IPS-NIHi7 (cell line): ENCODE measurements around the gene TRIM28.
A peak's percentile ranks its signal among the peaks of the same experiment; 100 is the strongest.
"Not testable (repeated sequence)": the region's sequence is repeated elsewhere in the genome, so short reads cannot be mapped to it uniquely, and the experiment has no call there.

ENCODE experiments used
- DNase-seq: peaks from one replicate; pipeline ENCODE4 v3.0.0; 2012; ENCODE audit warnings: mixed read lengths; ENCODE audit errors: extremely low spot score

Gene TRIM28

DNA sequence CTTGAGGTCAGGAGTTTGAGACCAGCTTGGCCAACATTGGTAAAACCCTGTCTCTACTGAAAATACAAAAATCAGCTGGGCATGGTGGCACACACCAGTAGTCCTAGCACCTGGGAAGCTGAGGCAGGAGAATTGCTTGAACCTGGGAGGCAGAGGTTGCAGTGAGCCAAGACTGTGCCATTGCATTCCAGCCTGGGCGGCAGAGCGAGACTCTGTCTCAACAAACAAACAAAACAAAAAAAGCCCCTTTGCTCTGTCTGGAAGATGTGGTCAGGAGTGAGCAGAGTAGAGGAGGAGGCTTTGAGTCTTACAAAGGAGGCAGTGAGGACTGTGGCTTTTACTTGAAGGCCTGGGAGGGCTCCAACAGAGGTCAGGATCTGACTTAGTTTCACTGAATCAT, 33.7 kb downstream of the TRIM28 start:
- DNase-seq = not testable (repeated sequence)

DNA sequence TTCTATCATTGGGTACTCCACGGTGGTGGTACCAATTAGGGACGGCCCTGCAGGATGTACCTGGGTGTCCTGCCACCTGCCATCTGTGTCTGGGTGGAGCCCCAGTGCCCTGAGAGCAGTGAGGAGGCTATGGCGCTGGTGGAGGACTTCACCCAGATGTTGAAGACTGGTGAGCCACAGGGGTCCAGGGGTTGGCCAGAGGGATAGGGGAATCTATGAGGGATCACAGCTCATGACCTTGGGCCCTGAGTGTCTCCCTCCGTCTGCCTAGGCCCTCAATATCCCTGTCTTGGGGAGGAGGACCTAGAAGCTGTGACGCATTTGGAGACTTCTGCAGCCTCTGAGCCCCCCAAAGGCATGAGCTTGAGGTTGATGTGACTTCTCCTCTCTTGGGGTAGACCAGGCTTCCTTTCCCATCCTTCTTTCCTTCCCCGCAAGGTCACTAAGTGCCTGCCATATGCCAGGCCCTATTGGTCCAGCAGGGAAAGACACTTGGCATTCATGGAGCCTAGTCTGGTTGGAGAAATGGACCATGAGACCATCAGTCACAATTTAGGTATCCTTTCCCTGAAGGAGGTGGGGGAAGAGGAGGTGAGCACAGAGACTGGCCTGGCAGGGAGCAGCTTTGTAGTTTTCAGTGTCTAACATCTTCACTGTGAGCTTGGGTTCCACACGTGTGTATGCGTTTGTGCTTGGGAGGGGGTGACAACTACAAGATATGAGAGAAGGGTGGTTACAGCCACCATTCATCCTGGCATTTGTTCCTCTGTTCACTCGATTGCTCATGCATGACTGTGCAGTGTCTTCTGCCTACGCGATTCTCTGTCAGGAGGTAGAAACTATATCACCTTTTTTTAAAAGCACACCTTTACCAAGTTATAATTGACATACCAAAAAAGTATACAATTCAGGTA, 34.4 kb downstream of the TRIM28 start:
- no peak for DNase-seq

DNA sequence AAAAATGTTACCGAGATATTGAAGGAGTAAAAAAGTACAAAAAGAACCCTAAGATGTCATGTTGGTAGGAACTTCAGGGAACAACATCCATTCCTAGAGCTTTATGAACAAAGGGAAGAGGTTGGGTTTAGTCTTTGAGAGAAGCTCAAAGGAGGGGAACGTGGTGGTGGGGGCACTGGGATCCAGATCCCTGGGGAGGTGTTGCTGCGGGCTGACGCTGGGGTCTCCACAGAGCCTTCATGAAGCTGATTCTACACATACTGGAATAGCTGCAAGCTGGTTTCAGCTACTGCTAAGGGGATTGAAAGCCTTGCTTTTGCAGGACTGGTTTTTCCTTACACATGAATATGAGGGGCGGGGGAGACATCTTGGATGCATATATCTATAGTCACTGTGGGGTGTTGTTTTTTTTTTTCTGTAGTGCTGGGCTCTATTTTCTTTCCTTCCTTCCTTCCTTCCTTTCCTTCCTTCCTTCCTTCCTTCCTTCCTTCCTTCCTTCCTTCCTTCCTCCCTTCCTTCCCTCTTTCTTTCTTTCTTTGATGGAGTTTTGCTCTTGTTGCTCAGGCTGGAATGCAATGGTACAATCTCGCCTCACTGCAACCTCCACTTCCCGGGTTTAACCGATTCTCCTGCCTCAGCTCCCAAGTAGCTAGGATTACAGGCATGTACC, 35.7 kb downstream of the TRIM28 start:
- DNase-seq = no peak

DNA sequence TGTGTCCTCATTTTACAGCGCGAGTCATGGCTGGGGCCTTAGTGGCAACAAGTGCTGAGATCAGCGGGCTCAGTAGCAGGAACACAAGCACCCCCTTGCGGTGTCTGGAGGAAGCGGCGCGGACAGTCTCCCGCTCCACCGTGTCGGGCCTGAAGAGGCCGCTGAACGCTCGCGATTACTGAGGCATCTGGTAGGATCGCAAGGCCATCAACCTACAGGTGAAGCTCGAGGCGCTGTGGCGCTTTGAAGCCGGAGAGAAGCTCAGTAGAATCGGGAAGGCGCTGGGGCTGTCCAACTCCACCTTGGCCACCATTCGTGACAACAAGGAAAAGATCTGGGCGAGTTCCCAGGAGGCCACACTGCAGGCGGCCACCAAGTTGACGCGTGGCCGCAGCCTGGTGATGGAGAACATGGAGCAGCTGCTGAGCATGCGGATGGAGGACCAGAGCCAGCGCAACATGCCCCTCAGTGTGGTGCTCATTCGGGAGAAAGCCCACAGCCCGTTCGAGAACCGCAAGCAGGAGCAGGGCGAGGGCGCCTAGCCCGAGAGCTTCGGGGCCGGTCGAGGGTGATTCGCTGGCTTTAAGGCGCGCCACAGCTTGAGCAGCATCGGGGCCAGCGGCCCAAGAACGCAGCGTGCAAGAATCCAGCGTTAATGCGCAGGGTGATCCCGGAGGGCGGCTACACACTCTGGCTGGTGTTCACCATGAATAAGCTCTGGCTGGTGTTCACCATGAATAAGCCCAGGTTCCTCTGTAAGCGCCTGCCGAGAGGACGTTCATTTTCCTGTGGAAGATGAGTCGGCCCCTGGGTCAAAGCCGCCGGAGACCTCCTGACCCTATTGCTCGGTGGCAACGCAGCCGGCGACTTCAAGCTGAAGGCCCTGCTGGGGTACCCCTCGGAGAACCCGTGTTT, 37.6 kb downstream of the TRIM28 start:
- peak; percentile 90 for DNase-seq

DNA sequence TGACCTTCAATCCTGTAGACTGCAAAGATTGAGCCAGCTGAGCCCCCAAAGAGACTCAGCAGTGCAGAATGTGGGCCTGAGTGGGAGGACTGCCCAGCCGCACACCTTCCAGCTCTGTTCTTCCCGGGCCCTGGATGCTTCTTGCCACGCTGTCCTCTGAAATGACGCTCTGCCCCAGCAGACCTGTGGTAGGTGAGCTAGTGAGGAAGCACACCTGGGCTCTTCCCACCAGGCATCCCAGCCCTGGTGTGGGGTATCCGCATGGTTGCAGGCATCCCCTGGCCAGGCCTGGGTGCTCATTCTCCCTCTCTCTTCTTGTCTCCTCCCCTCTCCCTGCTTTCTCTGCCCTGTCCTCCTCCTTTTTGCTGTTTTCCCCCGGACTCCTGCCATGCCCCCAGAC, 39.1 kb downstream of the TRIM28 start:
- no peak for DNase-seq

DNA sequence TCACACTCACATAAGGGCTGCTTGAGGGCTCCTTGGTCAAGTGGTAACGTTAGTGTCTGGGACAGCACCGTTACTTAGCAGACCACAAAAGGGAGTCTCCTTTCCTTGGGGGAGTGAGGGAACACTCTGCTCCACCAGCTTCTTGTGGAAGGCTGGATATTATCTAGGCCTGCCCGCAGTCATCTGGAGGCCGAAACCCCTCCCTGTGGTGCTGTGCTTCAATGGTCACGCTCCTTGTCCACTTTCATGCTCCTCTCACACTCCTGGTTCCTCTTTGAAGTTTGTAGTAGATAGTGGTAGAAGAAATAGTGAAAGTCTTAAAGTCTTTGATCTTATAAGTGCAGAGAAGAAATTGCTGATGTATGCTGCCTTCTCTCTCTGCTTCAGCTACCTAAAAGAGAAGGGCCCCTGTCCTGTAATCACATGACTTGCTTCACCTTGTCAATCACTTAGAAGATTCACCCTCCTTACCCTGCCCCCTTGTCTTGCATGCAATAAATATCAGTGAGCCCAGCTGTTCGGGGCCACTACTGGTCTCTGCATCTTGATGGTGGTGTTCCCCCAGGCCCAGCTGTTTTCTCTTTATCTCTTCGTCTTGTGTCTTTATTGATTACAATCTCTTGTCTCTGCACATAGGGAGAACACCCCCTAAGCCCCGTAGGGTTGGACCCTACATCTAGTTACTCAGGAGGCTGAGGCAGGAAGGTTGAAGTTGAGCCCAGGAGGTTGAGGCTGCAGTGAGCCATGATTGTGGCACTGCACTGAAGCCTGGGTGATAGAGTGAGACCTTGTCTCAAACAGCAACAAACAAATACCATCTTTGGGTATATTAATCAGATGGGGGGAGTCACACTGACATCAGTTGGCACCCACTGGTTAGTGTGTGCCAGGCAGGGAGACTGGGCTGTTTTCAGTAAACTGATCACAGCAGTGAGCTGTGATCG, 40.9 kb downstream of the TRIM28 start:
- DNase-seq = no peak

DNA sequence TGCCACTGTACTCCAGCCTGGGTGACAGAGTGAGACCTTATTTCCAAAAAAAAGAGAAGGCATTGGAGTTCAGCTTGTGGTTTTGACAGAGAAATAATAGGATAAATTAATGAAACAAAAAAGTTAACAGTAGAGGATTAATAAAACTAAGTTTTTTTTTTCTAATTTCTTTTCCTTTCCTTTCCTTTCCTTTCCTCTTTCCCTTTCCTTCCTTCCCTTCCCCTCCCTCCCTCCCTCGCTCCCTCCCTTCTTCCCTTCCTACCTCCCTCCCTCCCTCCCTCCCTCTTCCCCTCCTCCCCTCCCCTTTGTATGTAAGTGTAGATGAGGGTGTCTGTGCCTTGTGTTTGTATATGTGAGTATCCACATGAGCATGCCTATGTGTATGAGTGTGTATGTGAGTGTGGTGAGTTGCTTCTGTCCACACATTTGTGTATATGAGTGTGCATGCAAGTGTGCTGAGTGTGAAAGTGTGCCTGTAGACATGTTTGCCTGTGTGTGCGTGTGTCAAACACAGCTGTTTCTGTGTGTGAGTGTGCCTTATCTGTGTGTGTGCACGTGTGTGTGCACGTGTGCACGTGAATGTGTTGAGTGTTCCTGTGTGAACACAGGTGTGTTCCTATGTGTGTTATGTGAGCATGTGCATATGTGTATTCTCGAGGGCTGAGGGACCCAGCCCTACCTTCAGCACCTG, 41.7 kb downstream of the TRIM28 start:
- DNase-seq = no peak

DNA sequence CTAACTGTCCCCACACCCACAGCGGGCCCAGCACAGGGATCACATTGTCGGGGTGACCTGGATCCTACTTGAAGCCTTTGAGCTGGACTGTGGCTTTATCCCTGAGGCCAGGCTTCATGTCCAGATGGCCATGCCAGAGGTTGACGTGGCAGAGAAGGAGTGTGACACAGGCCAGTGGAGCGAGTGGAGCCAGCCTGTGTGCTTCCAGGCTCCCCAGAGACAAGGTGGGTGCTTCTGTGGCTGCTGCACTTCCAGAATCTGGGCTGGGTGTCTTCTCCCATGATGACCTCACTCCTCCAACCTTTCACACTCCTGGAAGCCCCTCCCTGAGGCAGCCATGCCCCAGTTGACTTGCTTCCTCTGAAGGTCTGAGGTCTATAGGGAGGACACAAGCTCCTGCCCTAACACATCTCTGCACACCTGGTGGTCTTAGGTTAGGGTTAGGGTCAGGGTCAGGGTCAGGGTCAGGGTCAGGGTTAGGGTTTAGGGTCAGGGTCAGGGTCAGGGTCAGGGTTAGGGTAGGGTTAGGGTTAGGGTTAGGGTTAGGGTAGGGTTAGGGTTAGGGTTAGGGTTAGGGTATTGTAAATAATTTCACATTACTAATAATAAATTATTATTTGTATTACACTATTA, 42.4 kb downstream of the TRIM28 start:
- no peak for DNase-seq
